Activated B cell treated with CpG ODN at 0.5 μM for 24 hours (primary cell): ENCODE measurements around the gene DYNC2H1. TPM values are rescaled to one million over a fixed set of nuclear protein-coding genes. Genes with fewer than 3 reads are reported as not detected.

Experiments
- ATAC-seq: fragments of 200-7000 bp; cut with Tn5 transposase; one replicate; pipeline ENCODE4 v1.10.0; 2021; ENCODE audit warnings: low read depth, mild to moderate bottlenecking, moderate library complexity
- CTCF ChIA-PET: fragments of 350-600 bp; sonication (Branson Sonifier 250); formaldehyde crosslinking; loops from one replicate; lab custom pipeline; 2021; ENCODE audit warnings: antibody characterized with exemption; lab: Charles Lee
- POLR2A ChIA-PET: fragments of 350-600 bp; sonication (Branson Sonifier 250); formaldehyde crosslinking; loops from one replicate; lab custom pipeline; 2021; ENCODE audit warnings: antibody characterized with exemption; lab: Charles Lee
- DNase-seq: peaks from one replicate; pipeline ENCODE4 v3.0.0; 2022
- H3K27ac Mint-ChIP-seq: one replicate; pipeline ENCODE4 v1.8.0; 2020; ENCODE audit warnings: mixed read lengths
- H3K27me3 Mint-ChIP-seq: one replicate; pipeline ENCODE4 v1.8.0; 2021; ENCODE audit warnings: mixed read lengths
- H3K36me3 Mint-ChIP-seq: one replicate; pipeline ENCODE4 v1.8.0; 2021; ENCODE audit warnings: low read depth, mixed read lengths
- H3K4me1 Mint-ChIP-seq: one replicate; pipeline ENCODE4 v1.8.0; 2021; ENCODE audit warnings: mixed read lengths
- H3K4me3 Mint-ChIP-seq: one replicate; pipeline ENCODE4 v1.8.0; 2020; ENCODE audit warnings: mild to moderate bottlenecking, mixed read lengths
- H3K9me3 Mint-ChIP-seq: one replicate; pipeline ENCODE4 v1.8.0; 2020; ENCODE audit warnings: mixed read lengths
- CTCF ChIP-seq: fragments of 200-600 bp; IDR thresholded peaks from one replicate; pipeline ENCODE4 v1.8.0; 2022; ENCODE audit warnings: antibody characterized with exemption, mild to moderate bottlenecking
- intact Hi-C: fragments of 100-400 bp; cut with micrococcal nuclease; formaldehyde crosslinking; loops from one replicate; pipeline ENCODE4 v1.15.1; 2024
- total RNA-seq: library from RNA; stranded (reverse); gene quantifications from 2 replicates; pipeline ENCODE4 v1.2.3, GENCODE V29; 2022

Gene DYNC2H1
- total RNA-seq, 1 donor from 2014 or later: 3.2 TPM

GRCh38 chr11:103433386-103434072 lies 324.3 kb downstream of the DYNC2H1 start:
- no peak for TF ChIP-seq CTCF
- Mint-ChIP-seq H3K36me3 (no peaks in the 10 kb centered on the region), H3K27ac (no peak overlapping the region), H3K4me1 (no peaks in the 10 kb centered on the region), H3K4me3 (no peak overlapping the region), H3K9me3 (no peaks in the 10 kb centered on the region), H3K27me3 (no peaks in the 10 kb centered on the region)
- ATAC-seq (no peak), DNase-seq (no peak)
- ChIA-PET CTCF (no interaction called here), POLR2A (no interaction called here)
- intact Hi-C loops: no loop called here

- DNase-seq: no peak
Measured at GRCh38 chr11:103434073-103434411, 324.8 kb downstream of the DYNC2H1 start.

GRCh38 chr11:103436131-103436770 lies 327.0 kb downstream of the DYNC2H1 start:
- POLR2A ChIA-PET: no interaction called here
- H3K27ac Mint-ChIP-seq: no peak overlapping the region
- no peaks in the 10 kb centered on the region for H3K4me1 Mint-ChIP-seq
- no peaks in the 10 kb centered on the region for H3K36me3 Mint-ChIP-seq
- no peak overlapping the region for H3K4me3 Mint-ChIP-seq
- ATAC-seq: no peak
- no peak for DNase-seq
- intact Hi-C loops: no loop called here
- H3K27me3 Mint-ChIP-seq: no peaks in the 10 kb centered on the region
- no peaks in the 10 kb centered on the region for H3K9me3 Mint-ChIP-seq
- CTCF ChIA-PET: no interaction called here
- TF ChIP-seq CTCF: no peak

More at GRCh38 chr11:103434073-103434411, 324.8 kb downstream of the DYNC2H1 start:
- ChIA-PET POLR2A (no interaction called here), CTCF (no interaction called here)
- intact Hi-C loops: no loop called here
- no peak for TF ChIP-seq CTCF
- Mint-ChIP-seq H3K27me3 (no peaks in the 10 kb centered on the region), H3K36me3 (no peaks in the 10 kb centered on the region), H3K4me3 (no peak overlapping the region), H3K4me1 (no peaks in the 10 kb centered on the region), H3K9me3 (no peaks in the 10 kb centered on the region), H3K27ac (no peak overlapping the region)
- ATAC-seq: no peak

- Mint-ChIP-seq H3K27ac (no peak overlapping the region), H3K36me3 (no peaks in the 10 kb centered on the region), H3K4me3 (no peak overlapping the region), H3K9me3 (no peaks in the 10 kb centered on the region), H3K27me3 (no peaks in the 10 kb centered on the region), H3K4me1 (no peaks in the 10 kb centered on the region)
- ChIA-PET CTCF (no interaction called here), POLR2A (no interaction called here)
- ATAC-seq (no peak), DNase-seq (no peak)
- no peak for TF ChIP-seq CTCF
- intact Hi-C loops: no loop called here
Measured at GRCh38 chr11:103441021-103441420, 331.8 kb downstream of the DYNC2H1 start.

- intact Hi-C loops: no loop called here
Measured at GRCh38 chr11:103448966-103449365, 339.7 kb downstream of the DYNC2H1 start.

More at GRCh38 chr11:103448966-103449365, 339.7 kb downstream of the DYNC2H1 start:
- H3K27me3 Mint-ChIP-seq: no peaks in the 10 kb centered on the region
- no peak overlapping the region for H3K4me3 Mint-ChIP-seq
- DNase-seq: no peak
- no peak for ATAC-seq
- no peaks in the 10 kb centered on the region for H3K9me3 Mint-ChIP-seq
- H3K27ac Mint-ChIP-seq: no peak overlapping the region
- H3K36me3 Mint-ChIP-seq: no peaks in the 10 kb centered on the region
- no peak for TF ChIP-seq CTCF
- ChIA-PET CTCF (no interaction called here), POLR2A (no interaction called here)
- H3K4me1 Mint-ChIP-seq: no peaks in the 10 kb centered on the region
